ENCODE data around the gene MEGF6.

The MEGF6 gene

DNA sequence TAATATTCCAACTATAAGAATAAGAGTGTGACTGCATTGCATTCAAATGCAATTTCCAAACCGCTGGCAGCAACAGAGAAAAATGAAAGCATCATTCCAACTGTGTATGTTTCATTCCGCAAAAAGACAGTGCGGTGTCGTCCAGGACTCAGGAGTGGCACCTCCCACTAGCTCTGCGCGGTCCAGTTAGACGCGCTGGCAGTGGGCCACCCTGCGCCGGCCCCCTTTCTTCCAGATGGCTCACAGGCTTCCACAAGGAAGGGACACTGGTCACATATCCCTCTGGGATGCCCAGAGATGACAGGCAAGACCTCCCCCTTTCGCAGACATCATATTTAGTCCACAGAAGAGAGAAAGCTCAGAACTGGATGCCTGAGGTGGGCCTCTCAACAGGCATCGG lies 26.7 kb upstream of the MEGF6 start:
- no peaks in the 10 kb centered on the region for H3K27me3 Mint-ChIP-seq
- no peaks in the 10 kb centered on the region for H3K9me3 Mint-ChIP-seq
- H3K27ac Mint-ChIP-seq = no peak overlapping the region
- DNase-seq = no peak
- H3K4me3 Mint-ChIP-seq = no peak overlapping the region
- H3K4me1 Mint-ChIP-seq = no peaks in the 10 kb centered on the region
- ATAC-seq (replicated peaks) = no peak
- peaks cover 33 to 51% of the 10 kb centered on the region in 2 donors for H3K36me3 Mint-ChIP-seq

DNA sequence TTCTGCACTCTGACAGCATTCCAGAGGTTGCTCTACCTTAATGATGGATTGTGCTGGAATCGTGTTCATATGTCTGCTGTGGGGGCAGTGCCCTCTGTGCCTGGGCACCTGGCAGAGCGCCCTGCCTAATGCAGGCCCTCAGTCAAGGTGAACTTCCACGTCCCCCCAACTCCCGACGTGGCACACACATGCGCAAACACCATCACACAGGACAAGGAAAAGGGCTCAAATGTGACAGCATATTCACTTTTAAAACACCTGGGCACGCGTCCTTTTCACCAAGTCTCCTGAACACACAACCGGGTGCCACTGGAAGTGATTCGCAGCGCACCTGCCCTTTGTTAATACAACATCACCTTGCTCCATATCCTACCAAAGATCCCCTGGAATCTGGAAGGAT lies 25.2 kb upstream of the MEGF6 start:
- Mint-ChIP-seq H3K4me1 (no peaks in the 10 kb centered on the region), H3K36me3 (peaks cover 26 to 42% of the 10 kb centered on the region in 2 donors), H3K4me3 (no peak overlapping the region), H3K27ac (no peak overlapping the region), H3K27me3 (no peaks in the 10 kb centered on the region), H3K9me3 (no peaks in the 10 kb centered on the region)
- ATAC-seq (replicated peaks) = no peak
- no peak for DNase-seq

- Mint-ChIP-seq H3K9me3 (no peaks in the 10 kb centered on the region), H3K36me3 (peaks cover 26 to 40% of the 10 kb centered on the region in 2 donors), H3K4me1 (no peaks in the 10 kb centered on the region), H3K4me3 (no peak overlapping the region), H3K27ac (no peak overlapping the region), H3K27me3 (no peaks in the 10 kb centered on the region)
- DNase-seq = no peak
- ATAC-seq (replicated peaks) = no peak
Observed at GRCh38 chr1:3636080-3636479, 24.8 kb upstream of the MEGF6 start.

DNA sequence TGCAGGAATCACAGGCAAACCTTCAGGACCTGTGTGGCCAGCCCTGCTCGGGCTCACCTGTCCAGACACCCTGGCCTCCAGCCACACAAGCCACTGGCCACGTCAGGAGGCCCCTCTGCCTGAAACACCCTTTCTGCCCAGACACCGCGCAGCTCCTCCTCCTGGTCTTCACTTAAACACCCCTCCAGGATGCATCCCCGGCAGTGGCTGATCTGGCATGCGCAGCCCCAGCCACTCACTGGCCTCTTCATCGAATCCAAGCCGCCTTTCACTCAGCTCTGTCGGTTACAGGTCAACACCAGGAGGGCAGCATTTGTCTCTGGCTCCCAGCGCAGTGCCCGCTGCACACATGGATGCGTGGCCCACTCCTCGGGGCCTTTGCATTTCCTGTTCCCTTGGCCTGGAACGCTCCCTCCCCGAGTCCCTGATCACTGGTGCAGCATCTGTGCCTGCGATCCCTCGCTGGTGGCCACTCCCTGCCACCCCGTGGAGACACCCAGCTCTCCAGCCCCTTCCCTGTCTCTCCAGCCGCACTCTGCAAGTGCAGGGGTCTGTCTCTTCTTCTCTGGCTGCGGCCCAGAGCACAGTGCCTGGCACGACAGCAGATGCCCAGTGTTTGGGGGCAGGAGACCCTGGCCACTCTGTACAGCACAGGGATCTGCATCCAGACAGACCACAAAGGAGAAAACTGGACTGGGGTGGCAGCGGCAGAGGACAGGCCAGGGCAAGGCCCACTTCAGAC lies 22.9 kb upstream of the MEGF6 start:
- Mint-ChIP-seq H3K4me3 (no peak overlapping the region), H3K27ac (no peak overlapping the region)

DNA sequence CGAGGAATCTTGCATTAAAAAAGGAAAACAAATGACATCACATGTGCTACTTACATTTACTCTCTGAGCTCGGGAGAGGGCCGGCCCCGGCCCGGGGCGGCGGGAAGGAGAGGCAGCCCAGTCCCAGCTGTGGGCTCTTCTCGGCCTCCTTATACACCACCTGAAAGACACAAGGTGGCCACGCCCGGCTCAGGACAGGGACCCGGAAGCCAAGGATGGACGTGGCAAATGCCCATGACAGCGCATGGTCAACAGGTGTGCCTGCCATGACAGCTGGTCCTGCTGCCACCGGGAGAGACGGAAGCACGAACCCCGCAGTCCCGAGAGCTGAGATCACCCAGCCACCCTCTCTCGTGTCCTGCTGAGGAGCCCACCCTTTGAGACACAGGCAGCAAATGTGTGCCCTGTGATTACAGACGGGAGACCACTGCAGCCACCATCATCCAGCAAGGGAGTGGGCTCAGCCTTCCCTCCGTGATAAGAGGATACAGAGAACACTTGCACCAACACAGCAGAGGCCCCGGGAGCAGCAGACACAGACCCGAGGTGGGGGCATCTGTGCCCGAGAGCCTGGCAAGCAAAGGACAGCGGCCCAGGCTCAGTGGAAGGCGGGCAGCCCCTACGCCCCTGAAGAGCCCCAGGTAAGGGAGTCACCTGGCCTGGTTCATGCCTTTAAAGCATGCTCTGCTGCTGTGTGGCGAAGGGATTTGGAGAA lies 22.2 kb upstream of the MEGF6 start:
- Mint-ChIP-seq H3K9me3 (no peaks in the 10 kb centered on the region), H3K36me3 (peaks cover 30 to 46% of the 10 kb centered on the region in 2 donors), H3K27me3 (no peaks in the 10 kb centered on the region), H3K4me1 (peaks cover 3 to 6% of the 10 kb centered on the region in 2 donors), H3K27ac (no peak overlapping the region), H3K4me3 (no peak overlapping the region)
- DNase-seq (no peak), ATAC-seq (replicated peaks) (no peak)

More for the DNA sequence above, 22.9 kb upstream of the MEGF6 start:
- Mint-ChIP-seq H3K36me3 (peaks cover 30 to 46% of the 10 kb centered on the region in 2 donors), H3K27me3 (no peaks in the 10 kb centered on the region), H3K9me3 (no peaks in the 10 kb centered on the region), H3K4me1 (peaks cover 3 to 6% of the 10 kb centered on the region in 2 donors)
- no peak for DNase-seq
- no peak for ATAC-seq (replicated peaks)

- Mint-ChIP-seq H3K36me3 (peaks cover 26 to 40% of the 10 kb centered on the region in 2 donors), H3K9me3 (no peaks in the 10 kb centered on the region), H3K27me3 (no peaks in the 10 kb centered on the region), H3K4me3 (no peak overlapping the region), H3K4me1 (peaks cover 3 to 6% of the 10 kb centered on the region in 2 donors), H3K27ac (peak overlapping the region; percentile 56)
- no peak for ATAC-seq (replicated peaks)
- no peak for DNase-seq
Observed at GRCh38 chr1:3632716-3633343, 21.5 kb upstream of the MEGF6 start.

DNA sequence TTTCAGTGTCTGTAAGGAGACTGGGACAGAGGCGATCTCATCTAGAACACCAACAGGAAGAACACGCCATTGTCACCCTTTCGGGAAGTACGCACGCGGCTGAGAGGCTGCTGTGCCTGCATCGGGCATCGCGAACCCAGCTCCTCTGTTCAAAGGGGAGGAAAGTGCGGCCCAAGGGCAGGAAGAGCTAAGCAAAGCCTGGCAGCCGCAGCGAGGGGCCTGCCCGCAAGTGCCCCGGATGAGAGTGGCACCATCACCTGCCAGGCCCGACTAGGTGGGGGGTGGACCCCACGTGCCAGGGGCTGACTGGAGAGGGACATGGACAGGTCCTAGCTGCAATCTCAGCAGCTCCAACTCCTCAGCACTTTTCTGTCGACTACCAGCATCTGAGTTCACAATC lies 21.0 kb upstream of the MEGF6 start:
- Mint-ChIP-seq H3K27ac (no peak overlapping the region), H3K36me3 (peaks cover 23 to 43% of the 10 kb centered on the region in 2 donors), H3K27me3 (no peaks in the 10 kb centered on the region), H3K9me3 (no peaks in the 10 kb centered on the region), H3K4me3 (no peak overlapping the region), H3K4me1 (peaks cover 3 to 6% of the 10 kb centered on the region in 2 donors)
- DNase-seq (no peak), ATAC-seq (replicated peaks) (no peak)

DNA sequence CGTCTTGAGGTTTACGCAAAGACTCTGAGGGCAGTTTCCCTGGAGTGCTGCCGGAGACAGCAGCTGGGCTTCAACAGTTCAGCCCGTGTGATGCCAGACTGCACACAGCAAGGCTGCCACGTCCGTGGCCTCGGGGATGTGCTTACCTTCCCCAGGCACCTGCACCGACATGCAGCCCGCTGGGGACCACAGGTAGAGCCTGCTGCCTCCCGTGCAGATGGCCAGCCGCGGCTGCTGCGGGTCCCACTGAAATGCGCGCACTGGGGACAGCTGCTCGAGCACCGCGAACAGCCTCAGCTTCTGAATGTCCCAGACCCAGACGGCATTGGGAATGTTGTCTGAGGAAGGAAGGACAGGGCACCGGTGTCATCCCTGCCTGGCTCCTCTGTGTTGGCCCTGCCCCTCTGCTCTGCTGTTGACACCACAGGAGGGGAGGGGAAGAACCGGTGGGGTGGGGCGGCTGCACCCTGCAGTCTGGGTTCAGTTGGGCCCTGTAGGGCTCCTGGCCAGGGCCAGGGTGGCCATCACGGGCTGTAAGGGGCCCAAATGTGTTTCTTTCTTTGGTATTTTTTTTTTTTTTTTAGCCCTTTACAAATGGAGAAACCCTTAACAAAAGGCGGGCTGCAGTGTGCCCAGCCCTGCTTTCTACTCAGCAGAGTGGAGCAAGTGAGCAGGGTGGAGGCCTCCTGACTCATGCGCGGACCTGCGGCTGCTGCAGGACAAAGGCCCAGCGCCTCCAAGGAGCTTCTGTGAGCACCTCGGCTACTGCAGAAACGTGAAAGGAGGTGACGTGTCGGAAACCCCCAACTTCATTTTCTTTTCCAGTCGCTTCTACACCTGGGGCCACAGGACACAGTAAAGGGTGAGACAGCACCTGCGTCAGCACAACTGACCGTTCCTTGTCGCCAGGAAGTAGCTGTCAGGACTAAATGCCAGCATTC lies 20.3 kb upstream of the MEGF6 start:
- Mint-ChIP-seq H3K27ac (no peak overlapping the region), H3K9me3 (no peaks in the 10 kb centered on the region), H3K4me1 (peaks cover 3 to 6% of the 10 kb centered on the region in 2 donors), H3K27me3 (no peaks in the 10 kb centered on the region), H3K4me3 (no peak overlapping the region), H3K36me3 (peaks cover 19 to 38% of the 10 kb centered on the region in 2 donors)
- ATAC-seq (replicated peaks) = no peak
- no peak for DNase-seq

- H3K27ac Mint-ChIP-seq = no peak overlapping the region
- ATAC-seq (replicated peaks) = no peak
- no peaks in the 10 kb centered on the region for H3K9me3 Mint-ChIP-seq
- DNase-seq = no peak
- peaks cover 4 to 8% of the 10 kb centered on the region in 2 donors for H3K4me1 Mint-ChIP-seq
- H3K36me3 Mint-ChIP-seq = peaks cover 16 to 37% of the 10 kb centered on the region in 2 donors
- no peaks in the 10 kb centered on the region for H3K27me3 Mint-ChIP-seq
- no peak overlapping the region for H3K4me3 Mint-ChIP-seq
Observed at GRCh38 chr1:3630914-3631313, 19.6 kb upstream of the MEGF6 start.

DNA sequence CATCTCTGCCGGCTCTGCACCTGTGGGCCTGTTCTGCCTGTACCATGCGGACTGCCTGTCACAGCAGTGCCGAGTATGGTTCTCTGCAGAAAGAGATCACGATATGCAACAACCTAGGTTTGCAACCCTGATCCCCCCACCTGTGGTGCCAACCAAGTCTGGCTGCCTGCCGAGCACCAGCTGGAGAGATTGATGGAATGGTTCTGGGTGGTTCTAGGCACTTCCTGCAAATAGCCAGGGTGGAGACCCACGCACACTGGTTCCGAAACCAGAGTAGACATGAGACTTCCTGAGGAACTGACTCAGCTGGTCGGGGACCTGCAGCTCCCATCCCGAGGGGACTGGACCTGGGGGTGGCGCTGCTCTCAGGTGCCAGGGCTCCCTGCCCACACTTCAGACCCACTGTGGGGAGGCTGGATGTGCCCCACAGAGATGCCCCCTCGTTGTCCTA lies 18.9 kb upstream of the MEGF6 start:
- ATAC-seq (replicated peaks) = no peak
- H3K4me3 Mint-ChIP-seq = no peak overlapping the region
- H3K27me3 Mint-ChIP-seq = no peaks in the 10 kb centered on the region
- no peak for DNase-seq
- H3K9me3 Mint-ChIP-seq = no peaks in the 10 kb centered on the region
- peaks cover 15 to 30% of the 10 kb centered on the region in 2 donors for H3K36me3 Mint-ChIP-seq
- peak overlapping the region; percentile 56 for H3K27ac Mint-ChIP-seq
- H3K4me1 Mint-ChIP-seq = peaks cover 7 to 13% of the 10 kb centered on the region in 2 donors

DNA sequence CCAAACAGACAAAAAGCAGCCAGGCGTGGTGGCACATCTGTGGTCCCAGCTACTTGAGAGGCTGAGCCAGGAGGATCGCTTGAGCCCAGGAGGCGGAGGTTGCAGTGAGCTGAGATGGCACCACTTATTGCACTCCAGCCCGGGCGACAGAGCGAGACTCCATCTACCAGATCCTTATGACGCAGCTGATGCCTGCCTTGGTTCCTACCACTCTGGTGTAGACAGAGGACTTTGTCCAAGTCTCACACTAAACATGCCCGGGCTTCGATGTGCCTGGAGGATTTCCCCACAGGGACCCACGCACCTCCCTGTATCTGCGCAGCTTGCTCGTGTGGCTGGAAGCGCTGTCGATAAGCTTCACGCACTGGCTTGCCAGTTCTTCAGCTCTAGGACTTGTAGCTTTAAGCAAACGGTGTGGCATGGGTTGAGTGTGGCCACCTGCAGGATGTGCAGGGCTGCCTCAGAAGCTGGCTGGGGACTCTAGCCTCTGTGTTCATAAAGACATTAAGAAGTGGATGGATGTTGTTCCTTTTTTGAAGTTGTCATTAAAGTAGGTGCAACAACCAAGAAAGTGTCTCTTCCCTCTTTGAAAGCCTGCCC lies 18.4 kb upstream of the MEGF6 start:
- ATAC-seq (replicated peaks) (no peak), DNase-seq (no peak)
- Mint-ChIP-seq H3K4me3 (no peak overlapping the region), H3K9me3 (no peaks in the 10 kb centered on the region), H3K27ac (peak overlapping the region; percentile 56), H3K4me1 (peaks cover 7 to 13% of the 10 kb centered on the region in 2 donors), H3K36me3 (peaks cover 15 to 28% of the 10 kb centered on the region in 2 donors), H3K27me3 (no peaks in the 10 kb centered on the region)

- no peaks in the 10 kb centered on the region for H3K9me3 Mint-ChIP-seq
- ATAC-seq (replicated peaks) = no peak
- no peak overlapping the region for H3K27ac Mint-ChIP-seq
- no peaks in the 10 kb centered on the region for H3K27me3 Mint-ChIP-seq
- peaks cover 12 to 21% of the 10 kb centered on the region in 2 donors for H3K36me3 Mint-ChIP-seq
- no peak for DNase-seq
- peaks cover 18 to 25% of the 10 kb centered on the region in 2 donors for H3K4me1 Mint-ChIP-seq
- no peak overlapping the region for H3K4me3 Mint-ChIP-seq
Observed at GRCh38 chr1:3628445-3628844, 17.1 kb upstream of the MEGF6 start.

DNA sequence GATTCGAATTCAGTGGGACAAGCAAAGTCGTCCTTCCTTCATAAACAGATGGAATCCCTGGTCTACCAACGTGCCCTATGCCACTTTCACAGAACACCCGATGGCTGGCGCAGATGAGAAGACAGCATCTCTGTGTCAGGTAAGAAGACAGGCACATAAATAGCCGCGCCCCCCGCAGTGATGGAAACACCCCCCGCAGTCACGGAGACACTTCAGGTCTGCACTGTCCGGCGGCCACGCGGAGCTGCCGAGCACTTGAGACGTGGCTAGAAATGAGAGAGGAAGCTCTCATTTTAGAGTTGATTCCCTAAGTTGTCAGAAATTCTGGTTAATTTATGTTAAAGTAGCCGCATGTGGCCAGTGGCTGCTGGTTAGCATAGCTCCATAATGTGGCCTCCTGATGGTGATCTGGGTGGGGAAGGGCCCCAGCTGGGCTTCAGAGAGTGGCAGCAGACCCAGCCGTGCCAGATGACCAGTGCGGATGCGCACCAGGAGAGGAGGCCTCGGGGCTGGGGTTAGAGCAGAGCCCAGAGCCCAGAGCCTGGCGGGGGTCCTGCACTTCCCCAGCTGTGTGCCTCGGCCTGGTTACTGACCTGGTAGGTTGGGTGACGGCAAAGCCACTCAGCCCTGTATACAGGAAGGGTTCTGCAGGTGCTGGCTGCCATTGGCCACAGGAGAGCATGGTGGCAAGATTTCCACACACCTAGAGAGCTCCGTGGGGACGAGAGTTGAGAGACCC lies 16.4 kb upstream of the MEGF6 start:
- H3K4me1 Mint-ChIP-seq = peaks cover 24 to 33% of the 10 kb centered on the region in 2 donors
- no peak overlapping the region for H3K27ac Mint-ChIP-seq
- no peak overlapping the region for H3K4me3 Mint-ChIP-seq
- DNase-seq = no peak
- no peaks in the 10 kb centered on the region for H3K9me3 Mint-ChIP-seq
- no peak for ATAC-seq (replicated peaks)
- H3K27me3 Mint-ChIP-seq = no peaks in the 10 kb centered on the region
- H3K36me3 Mint-ChIP-seq = peaks cover 5 to 18% of the 10 kb centered on the region in 2 donors
